ENCODE measurements around the gene SNRNP70.

SNRNP70 gene

DNA sequence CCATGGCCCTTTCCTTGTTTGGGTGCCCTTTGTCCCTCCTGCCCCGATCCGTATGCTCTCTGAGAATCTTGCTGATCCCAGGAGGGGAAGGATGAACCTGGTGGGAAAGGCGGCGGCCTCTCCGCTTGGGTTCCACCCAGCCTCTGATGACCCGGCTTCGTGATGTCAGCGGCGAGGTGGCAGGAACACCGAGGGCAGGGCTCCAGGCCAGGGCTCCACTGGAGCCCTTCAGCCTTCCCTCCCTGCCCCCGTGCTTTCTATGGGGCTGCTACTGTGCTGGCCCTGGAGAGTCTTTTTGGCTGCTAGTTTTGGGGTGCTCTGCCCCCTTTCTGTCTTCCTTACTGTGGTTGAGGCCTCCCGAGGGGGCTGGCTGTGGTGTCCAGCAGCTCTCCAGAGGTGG is 17.1 kb downstream of the SNRNP70 start:
- no peak for FAIRE-seq

GRCh38 chr19:49103331-49104085 is 18.3 kb downstream of the SNRNP70 start:
- no peak for FAIRE-seq

GRCh38 chr19:49104229-49104864 is 19.1 kb downstream of the SNRNP70 start:
- no peak for FAIRE-seq

- FAIRE-seq = no peak
Observed at GRCh38 chr19:49106648-49107135, 21.4 kb downstream of the SNRNP70 start.

DNA sequence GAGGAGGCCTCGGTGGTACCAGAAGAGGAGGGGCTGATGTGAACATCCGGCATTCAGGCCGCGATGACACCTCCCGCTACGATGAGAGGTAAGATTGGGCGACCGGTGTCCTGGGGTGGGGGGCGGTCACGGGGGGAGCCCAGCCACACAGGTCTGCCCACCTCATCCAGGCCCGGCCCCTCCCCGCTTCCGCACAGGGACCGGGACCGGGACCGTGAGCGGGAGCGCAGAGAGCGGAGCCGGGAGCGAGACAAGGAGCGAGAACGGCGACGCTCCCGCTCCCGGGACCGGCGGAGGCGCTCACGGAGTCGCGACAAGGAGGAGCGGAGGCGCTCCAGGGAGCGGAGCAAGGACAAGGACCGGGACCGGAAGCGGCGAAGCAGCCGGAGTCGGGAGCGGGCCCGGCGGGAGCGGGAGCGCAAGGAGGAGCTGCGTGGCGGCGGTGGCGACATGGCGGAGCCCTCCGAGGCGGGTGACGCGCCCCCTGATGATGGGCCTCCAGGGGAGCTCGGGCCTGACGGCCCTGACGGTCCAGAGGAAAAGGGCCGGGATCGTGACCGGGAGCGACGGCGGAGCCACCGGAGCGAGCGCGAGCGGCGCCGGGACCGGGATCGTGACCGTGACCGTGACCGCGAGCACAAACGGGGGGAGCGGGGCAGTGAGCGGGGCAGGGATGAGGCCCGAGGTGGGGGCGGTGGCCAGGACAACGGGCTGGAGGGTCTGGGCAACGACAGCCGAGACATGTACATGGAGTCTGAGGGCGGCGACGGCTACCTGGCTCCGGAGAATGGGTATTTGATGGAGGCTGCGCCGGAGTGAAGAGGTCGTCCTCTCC is 22.6 kb downstream of the SNRNP70 start:
- no peak for FAIRE-seq

GRCh38 chr19:49109051-49109450 is 23.8 kb downstream of the SNRNP70 start:
- no peak for FAIRE-seq

DNA sequence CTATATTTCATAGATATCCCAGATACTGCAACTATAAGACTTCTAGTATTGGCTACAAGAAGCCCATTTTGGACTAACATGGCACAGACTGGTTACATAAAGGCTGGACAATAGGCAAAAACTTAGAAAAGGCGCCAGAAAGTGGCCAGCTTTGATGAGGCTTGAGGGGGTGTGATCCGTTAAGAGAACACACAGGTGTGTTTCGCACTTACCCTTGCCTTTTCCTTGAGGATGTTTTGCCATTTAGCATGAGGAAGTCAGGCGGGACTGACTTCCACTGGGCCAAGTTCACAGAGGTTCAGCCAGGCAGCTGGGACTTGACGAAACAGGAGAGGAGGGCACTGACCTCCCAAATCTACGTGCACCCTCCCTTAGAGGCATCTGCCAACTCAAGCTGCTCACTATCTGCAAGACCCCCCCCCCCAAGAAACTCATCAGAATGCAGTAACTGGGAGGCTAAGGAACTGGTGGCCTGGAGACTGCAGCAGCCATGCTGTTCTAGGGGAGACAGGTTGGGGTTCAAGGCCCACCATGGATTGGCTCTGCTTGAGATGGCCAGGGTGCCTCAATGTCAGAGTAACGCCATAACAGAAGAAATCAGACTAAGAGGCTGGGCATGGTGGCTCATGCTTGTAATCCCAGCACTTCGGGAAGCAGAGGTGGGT is 24.4 kb downstream of the SNRNP70 start:
- FAIRE-seq = no peak

DNA sequence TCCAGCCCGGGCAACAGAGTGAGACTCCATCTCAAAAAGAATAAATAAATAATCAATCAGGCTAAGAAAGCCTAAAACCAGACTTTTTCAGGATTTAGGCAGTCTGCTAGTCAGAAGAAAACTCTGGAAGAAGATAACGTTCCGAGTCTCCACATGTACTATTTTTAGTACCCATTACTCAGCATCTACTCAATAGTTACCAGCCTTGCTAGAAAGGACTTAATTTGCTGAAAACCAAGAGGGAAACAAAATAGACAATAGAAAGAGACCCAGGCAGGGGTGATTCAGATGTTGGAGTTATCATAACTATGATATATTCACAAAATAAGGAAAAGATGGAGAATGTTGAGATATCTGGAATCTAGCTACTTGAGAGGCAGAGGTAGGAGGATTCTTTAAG is 25.3 kb downstream of the SNRNP70 start:
- FAIRE-seq = no peak

- peak; percentile 33 for FAIRE-seq
Observed at GRCh38 chr19:49111218-49111998, 26.2 kb downstream of the SNRNP70 start.

- no peak for FAIRE-seq
Observed at GRCh38 chr19:49113762-49114629, 28.7 kb downstream of the SNRNP70 start, which contains the start of gene LIN7B. Gene LIN7B, plus strand, starts transcription at chr19:49114370. Its CDS starts 35 bp downstream, at chr19:49114405.

DNA sequence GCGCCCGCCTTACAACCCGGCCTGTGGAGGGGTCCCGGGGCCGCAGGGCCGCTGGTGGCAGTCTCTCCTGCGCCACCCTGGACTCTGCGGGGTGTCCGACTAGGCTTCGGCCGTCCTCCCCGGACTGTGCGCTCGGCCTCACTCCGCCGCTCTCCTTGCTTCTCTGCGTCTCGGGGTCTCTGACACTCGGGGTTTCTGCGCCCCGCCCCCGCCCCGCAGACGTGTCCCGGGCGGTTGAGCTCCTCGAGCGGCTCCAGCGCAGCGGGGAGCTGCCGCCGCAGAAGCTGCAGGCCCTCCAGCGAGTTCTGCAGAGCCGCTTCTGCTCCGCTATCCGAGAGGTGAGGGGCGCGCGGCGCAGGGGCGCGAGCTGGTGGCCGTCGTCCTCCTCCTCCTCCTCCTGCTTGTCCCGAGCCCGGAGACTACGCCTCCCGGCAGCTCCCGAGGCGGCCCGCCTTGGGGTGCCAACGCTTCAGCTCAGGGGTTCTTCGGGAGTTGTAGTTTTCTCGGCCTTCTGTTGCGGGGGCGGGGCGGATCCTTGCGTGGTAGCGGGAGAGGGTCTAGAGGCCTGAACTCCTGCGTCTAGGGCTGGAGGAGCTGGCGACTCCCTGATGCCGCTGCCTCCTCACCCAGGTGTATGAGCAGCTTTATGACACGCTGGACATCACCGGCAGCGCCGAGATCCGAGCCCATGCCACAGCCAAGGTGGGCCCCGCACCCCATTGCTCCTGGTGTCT is 29.5 kb downstream of the SNRNP70 start:
- FAIRE-seq = no peak

DNA sequence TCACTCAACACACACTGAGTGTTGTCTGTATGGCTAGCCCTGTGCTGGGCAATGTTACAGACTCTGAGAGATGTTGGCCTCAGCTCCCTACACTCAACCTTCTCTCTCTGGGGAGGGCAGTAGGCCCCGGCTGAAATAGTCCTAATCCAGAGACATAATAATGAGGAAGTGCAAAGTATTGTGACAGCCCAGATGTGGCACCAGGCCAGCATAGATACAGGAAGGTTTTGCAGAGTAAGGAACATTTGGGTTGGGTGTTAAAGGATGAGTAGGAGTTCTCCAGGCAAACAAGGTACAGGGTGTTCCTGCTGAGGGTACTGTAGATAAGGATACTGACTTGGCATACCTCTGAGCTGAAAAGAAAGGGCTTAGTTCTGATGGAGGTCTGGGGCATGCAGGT is 31.3 kb downstream of the SNRNP70 start:
- no peak for FAIRE-seq

- no peak for FAIRE-seq
Observed at GRCh38 chr19:49117677-49118564, 32.7 kb downstream of the SNRNP70 start.

- FAIRE-seq = peak; percentile 85
Observed at GRCh38 chr19:49118565-49119410, 33.5 kb downstream of the SNRNP70 start, which contains the start of gene C19orf73. Gene C19orf73, minus strand, starts transcription at chr19:49119143. Its CDS starts 121 bp downstream, at chr19:49119022.

- no peak for FAIRE-seq
Observed at GRCh38 chr19:49119411-49120324, 34.4 kb downstream of the SNRNP70 start, which contains the start of gene PPFIA3. Gene PPFIA3, plus strand, starts transcription at chr19:49119544. Its CDS starts 8,330 bp downstream, at chr19:49127874.

DNA sequence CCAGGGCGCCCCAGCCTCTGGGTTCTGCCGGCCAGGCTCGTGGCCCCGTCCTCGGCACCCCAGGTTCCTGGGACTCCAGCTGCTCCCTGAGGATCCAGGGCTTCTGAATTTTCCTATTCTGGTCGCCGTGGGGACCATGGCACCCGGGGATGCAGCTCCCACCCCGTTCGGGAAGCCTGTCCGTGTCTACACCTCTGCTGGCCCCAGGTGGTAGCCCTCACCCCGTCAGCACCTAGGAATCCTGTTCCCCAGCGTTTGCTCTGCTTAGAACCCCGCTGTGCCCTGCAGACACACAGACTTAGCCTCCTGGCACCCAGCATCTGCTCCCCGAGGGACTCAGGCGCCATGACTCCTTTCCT is 35.1 kb downstream of the SNRNP70 start:
- FAIRE-seq = no peak

- no peak for FAIRE-seq
Observed at GRCh38 chr19:49120868-49121267, 35.6 kb downstream of the SNRNP70 start.

All from G401.6 (cell line).